OCI-LY3 (cell line): ENCODE measurements around the gene SLC25A21.

ENCODE experiments used
- EZH2phosphoT487 ChIP-seq: fragments of 200-600 bp; shearing (Covaris generic); IDR thresholded peaks from 2 replicates; pipeline ENCODE4 v1.6.1; 2018; ENCODE audit warnings: antibody characterized with exemption, mixed run types, low read depth
- TF ChIP-seq, protein P1 (sequence below): fragments of 200-600, 300-600 bp; sonication (generic); IDR thresholded peaks from 2 replicates; pipeline ENCODE4 v1.5.1; 2014; ENCODE audit warnings: antibody characterized with exemption, low read length, low read depth

DNA sequence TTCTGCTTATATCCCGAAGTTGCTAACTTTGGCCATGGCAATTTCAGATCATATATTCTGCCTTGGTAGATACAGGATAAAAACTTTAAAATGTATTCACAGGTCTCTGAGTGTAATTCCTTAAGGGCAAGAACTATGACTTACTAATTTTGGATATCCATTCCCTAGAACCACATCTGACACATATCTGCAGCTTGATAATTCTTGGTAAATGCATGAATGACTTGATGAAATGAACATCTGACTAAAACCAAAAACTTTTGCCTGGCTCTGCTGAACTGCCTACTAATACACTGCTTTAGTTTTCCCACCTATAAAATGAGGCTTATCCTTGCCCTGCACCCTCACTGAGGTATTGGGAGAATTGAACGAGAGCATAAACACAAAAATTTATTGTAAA lies 32.2 kb downstream of the SLC25A21 start:
- TF ChIP-seq, protein P1, sequence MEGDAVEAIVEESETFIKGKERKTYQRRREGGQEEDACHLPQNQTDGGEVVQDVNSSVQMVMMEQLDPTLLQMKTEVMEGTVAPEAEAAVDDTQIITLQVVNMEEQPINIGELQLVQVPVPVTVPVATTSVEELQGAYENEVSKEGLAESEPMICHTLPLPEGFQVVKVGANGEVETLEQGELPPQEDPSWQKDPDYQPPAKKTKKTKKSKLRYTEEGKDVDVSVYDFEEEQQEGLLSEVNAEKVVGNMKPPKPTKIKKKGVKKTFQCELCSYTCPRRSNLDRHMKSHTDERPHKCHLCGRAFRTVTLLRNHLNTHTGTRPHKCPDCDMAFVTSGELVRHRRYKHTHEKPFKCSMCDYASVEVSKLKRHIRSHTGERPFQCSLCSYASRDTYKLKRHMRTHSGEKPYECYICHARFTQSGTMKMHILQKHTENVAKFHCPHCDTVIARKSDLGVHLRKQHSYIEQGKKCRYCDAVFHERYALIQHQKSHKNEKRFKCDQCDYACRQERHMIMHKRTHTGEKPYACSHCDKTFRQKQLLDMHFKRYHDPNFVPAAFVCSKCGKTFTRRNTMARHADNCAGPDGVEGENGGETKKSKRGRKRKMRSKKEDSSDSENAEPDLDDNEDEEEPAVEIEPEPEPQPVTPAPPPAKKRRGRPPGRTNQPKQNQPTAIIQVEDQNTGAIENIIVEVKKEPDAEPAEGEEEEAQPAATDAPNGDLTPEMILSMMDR: no peak
- no peak for TF ChIP-seq EZH2phosphoT487
